Lower leg skin (tissue), 4 donors: ENCODE data around the gene MAD1L1. TPM values are rescaled to one million over a fixed set of nuclear protein-coding genes. Genes with fewer than 3 reads are reported as not detected.

ENCODE experiments used
- DNase-seq, 2 donors: peaks; one replicate each; pipeline ENCODE4 v3.0.0-alpha.2; 2019; ENCODE audit warnings: low spot score in 2 of 2
- H3K4me3 ChIP-seq: fragments of 200-600 bp; sonication (generic); 2 replicates; pipeline ENCODE4 v1.5.1; 2017; ENCODE audit warnings: mild to moderate bottlenecking, low read depth; ENCODE audit not compliant: poor library complexity, severe bottlenecking
- POLR2A ChIP-seq, 2 donors: fragments of 450-650 bp; IDR thresholded peaks; one replicate each; pipeline ENCODE4 v1.6.1; 2016 to 2017; ENCODE audit warnings: antibody characterized with exemption in 2 of 2, mild to moderate bottlenecking in 1 of 2, moderate library complexity in 1 of 2
- WGBS, 2 donors: methylation state at CpG; one replicate each; pipeline ENCODE4 v1.1.5; 2018; 5-methylcytosine and 5-hydroxymethylcytosine counted together
- intact Hi-C: fragments of 100-400 bp; cut with DNase I; formaldehyde crosslinking; loops from one replicate; pipeline ENCODE4 v1.15.0; 2023; ENCODE audit warnings: low total_unique reads
- total RNA-seq, 4 donors: library from RNA; depleted of rRNA; stranded (reverse); fragments of >200 nt; gene quantifications; one replicate each; pipeline ENCODE4 v1.1.0, GENCODE V29; 2016
- TF ChIP-seq, protein P1 (sequence below), 3 donors: fragments of 450-650 bp; IDR thresholded peaks; one replicate each; pipeline ENCODE4 v1.5.1; 2016; ENCODE audit warnings: antibody characterized with exemption in 3 of 3, mild to moderate bottlenecking in 3 of 3, moderate library complexity in 2 of 3

The MAD1L1 gene
- total RNA-seq, 4 donors from 2014 or later, result 37.7 to 77.8 (median 59.4) TPM

DNA sequence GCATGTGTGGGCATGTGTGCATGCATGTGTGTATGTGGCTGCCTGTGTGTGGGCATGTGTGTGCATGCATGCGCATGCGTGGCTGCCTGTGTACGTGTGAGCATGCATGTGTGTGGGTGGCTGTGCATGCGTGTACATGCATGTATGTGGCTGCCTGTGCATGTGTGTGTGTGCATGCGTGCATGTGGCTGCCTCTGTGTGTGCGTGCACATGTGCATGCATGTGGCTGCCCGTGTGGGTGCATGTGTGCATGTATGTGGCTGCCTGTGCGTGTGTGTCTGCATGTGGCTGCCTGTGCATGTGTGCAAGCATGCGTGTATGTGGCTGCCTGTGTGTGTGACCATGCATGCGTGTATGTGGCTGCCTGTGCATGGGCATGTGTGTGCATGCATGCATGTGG is 345.5 kb downstream of the MAD1L1 start:
- DNase-seq, result no peak
- intact Hi-C loops, result no loop called here
- no peak for TF ChIP-seq POLR2A (IDR thresholded peaks at IDR 0.05)
- TF ChIP-seq, protein P1, sequence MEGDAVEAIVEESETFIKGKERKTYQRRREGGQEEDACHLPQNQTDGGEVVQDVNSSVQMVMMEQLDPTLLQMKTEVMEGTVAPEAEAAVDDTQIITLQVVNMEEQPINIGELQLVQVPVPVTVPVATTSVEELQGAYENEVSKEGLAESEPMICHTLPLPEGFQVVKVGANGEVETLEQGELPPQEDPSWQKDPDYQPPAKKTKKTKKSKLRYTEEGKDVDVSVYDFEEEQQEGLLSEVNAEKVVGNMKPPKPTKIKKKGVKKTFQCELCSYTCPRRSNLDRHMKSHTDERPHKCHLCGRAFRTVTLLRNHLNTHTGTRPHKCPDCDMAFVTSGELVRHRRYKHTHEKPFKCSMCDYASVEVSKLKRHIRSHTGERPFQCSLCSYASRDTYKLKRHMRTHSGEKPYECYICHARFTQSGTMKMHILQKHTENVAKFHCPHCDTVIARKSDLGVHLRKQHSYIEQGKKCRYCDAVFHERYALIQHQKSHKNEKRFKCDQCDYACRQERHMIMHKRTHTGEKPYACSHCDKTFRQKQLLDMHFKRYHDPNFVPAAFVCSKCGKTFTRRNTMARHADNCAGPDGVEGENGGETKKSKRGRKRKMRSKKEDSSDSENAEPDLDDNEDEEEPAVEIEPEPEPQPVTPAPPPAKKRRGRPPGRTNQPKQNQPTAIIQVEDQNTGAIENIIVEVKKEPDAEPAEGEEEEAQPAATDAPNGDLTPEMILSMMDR (IDR thresholded peaks at IDR 0.05), result no peak
- no peak overlapping the region for H3K4me3 ChIP-seq
- 93 to 97% methylated on average over 9 of the region's 10 CpGs for WGBS, 2 donors

DNA sequence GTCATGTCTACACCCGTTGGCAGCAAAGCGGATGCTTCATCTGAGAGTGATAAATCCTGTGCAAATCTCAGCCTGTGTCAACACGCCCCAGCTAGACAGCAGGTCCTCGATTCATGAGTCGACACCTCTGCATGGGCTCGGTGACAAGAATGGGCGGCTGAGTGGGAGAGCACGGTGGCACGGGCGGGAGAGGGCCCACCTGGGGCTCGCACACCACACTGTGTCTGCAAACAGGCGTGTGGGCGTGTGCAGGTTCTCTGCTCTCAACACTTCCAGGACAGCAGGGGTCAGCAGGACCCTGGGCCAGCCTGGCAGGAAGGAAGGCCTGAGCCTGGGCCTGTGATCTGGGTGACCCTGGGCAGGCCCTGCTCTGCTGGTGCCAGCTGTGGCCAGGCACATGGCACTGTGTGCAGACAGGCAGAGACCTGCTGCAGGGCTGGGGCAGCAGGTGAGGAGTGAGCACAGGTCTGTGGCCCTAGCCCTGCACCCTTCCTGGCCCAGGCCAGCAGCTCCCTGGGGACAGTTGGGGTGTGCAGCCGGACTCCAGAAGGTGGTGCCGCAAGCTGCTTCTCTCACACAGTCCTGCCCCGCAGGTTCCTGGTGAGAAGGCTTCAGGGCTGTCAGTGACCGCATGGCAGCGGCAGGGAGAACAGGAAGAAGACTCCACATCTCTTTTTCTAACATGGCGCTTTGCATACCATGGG is 346.2 kb downstream of the MAD1L1 start:
- intact Hi-C loops, result no loop called here

DNA sequence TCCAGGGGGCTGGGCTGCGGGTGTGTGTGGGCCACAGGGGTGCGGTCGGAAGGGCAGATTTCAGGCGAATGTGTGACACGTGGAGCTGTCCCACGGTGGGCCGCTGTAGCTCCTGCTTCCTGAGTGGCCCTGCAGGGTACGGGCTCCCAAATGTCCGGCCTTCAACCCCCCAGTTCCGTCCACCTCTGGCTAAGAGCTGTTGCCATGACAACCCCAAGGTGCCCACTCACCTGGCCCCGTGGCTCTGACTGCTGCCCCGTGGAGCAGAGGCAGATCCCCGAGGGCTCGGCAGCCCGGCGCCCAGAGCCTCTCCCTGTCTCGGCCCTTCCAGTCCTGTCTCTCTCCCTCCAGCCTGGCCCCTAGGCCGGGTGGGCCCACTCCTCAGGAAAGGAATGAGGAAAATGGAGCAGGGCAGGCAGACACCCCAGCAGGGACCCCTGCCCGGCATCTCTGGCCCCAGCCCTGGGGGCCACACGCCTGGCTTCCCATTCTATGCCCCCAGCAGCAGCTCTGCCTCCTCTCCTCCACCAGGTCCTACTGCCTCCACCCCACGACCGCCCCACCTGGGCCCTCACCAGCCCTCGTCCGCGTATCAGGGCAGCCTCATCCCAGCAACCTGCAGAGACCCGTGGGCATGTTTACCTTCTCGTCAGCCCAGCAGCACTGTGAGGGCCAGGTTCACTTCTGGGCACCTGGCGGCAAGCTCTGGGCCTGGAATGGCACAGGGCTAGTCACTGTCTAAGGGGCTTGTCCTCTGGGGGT is 347.1 kb downstream of the MAD1L1 start:
- H3K4me3 ChIP-seq, result no peak overlapping the region
- 73 to 80% methylated on average over 19 to 27 of the region's 28 CpGs for WGBS, 2 donors
- DNase-seq, result no peak
- intact Hi-C loops, result no loop called here
- TF ChIP-seq, protein P1 (IDR thresholded peaks at IDR 0.05), result no peak
- no peak for TF ChIP-seq POLR2A (IDR thresholded peaks at IDR 0.05)

More for the DNA sequence above, 346.2 kb downstream of the MAD1L1 start:
- DNase-seq, result no peak
- 71 to 81% methylated on average over 17 to 19 of the region's 19 CpGs for WGBS, 2 donors
- TF ChIP-seq POLR2A (IDR thresholded peaks at IDR 0.05), result no peak
- TF ChIP-seq, protein P1 (IDR thresholded peaks at IDR 0.05), result no peak
- H3K4me3 ChIP-seq, result no peak overlapping the region

DNA sequence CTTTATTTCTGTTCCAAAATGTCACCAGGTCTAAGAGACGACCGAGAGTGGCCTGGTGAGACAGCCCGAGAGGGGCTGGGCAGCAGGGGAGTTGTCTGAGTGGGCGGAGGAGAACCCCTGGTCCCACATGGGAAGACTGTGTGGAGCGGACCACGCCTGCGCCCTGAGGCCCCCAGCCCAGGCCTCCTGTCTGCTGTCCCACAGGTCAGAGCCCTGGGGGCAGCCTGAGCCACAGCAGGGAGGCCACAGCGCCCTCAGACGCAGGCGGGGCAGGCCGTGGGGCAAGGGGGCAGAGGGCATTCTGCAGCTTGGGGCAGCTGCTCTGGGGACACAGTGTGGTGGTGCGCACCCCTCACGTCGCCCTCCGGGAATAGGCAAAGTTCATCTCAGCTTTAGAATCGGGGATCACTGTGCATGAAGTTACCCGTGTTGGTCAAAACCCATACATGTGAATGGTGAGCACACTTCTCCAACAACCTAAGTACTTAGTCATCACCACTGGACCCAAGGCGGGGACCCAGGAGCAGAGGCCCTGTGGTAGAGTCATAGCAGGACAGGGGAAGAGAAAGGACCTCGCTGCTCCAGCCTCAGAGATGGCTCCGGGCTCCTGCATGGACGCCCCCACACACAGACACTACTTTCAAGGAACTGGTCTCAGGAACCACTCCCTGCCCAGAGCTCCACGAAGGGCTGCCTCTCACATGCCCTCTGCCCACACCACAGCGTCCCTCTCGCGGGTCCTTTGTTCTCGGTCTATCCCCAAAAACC is 348.0 kb downstream of the MAD1L1 start:
- no peak overlapping the region for H3K4me3 ChIP-seq
- TF ChIP-seq, protein P1 (IDR thresholded peaks at IDR 0.05), result no peak
- no peak for TF ChIP-seq POLR2A (IDR thresholded peaks at IDR 0.05)
- WGBS, 2 donors, result 91 to 94% methylated on average over 25 to 26 of the region's 26 CpGs
- intact Hi-C loops, result no loop called here
- no peak for DNase-seq

DNA sequence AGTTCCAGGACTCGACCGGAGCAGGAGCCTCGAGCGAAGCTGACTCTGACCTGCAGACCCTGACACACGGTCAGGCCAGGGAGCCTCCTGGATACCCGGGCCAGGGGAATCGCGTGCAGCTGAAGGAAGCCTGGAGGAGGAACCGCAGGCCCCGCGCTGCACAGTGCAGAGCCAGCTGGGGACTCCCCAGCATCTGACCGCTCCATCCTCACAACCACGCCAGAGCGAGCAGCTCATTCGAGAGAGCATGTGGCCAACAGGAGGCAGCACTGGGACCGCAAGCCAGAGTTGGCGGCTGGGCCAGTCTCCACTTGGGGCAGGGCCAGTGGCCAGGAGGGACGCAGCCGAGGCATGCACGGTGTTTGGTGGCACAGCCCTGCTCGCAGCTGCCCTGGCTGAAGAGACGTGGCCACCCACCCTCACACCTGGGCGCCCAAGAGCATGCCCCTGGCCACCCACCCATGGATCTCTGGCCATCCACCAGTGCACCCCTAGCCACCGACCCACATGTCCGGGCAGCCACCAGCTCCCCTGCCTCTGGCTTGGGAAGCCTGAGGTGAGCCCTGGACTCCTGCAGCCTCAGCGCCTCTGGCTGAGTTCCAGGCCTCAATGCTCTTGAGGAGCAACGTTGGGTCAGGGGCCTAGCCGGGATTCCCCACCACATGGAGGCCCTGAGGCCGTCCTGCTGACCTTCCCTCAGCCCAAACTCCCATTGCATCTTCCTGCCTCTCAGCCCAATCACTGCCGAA is 348.7 kb downstream of the MAD1L1 start:
- no peak for TF ChIP-seq POLR2A (IDR thresholded peaks at IDR 0.05)
- TF ChIP-seq, protein P1 (IDR thresholded peaks at IDR 0.05), result no peak
- WGBS, 2 donors, result 88 to 89% methylated on average over 16 to 28 of the region's 30 CpGs
- intact Hi-C loops, result no loop called here
- no peak overlapping the region for H3K4me3 ChIP-seq
- DNase-seq, result no peak
